Fibroblast of villous mesenchyme (primary cell): ENCODE measurements around the gene HNRNPA0. TPM values are rescaled to one million over a fixed set of nuclear protein-coding genes. Genes with fewer than 3 reads are reported as not detected.

ENCODE experiments used
- DNase-seq: peaks from one replicate; pipeline ENCODE4 v3.0.0-alpha.2; 2010; ENCODE audit warnings: low read depth
- H3K4me3 ChIP-seq: 2 replicates; pipeline ENCODE4 v1.5.1; 2011; ENCODE audit warnings: low read depth, mild to moderate bottlenecking, low read length
- CTCF ChIP-seq: IDR thresholded peaks from 2 replicates; pipeline ENCODE4 v1.5.1; 2012; ENCODE audit warnings: low read depth, mild to moderate bottlenecking, low read length; ENCODE audit not compliant: insufficient read depth
- total RNA-seq: library from RNA; depleted of rRNA; stranded (reverse); fragments of >200 nt; gene quantifications from 2 replicates; pipeline ENCODE4 v1.2.3, GENCODE V29; 2012

Gene HNRNPA0
- total RNA-seq, 1 donor, result 18.1 TPM

DNA sequence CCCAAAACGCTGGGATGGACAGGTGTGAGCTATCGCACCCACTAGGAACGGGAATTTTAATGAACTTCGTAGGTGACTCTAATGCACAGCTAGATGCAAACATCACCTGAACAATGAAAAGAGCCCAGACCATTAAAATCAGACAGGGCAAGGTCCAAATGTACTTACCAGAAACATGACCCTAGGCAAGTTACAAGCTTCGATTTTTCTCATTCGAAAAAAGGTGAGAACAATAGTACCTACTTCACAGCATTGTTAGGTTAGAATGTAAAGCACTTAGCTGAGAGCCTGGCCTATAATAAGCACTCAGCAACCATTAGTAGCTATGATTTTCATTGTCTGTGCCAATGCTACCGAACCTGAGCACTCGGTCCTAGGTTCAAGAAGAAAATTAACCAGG, 12.4 kb downstream of the HNRNPA0 start:
- no peak for TF ChIP-seq CTCF
- DNase-seq, result no peak
- H3K4me3 ChIP-seq, result no peak overlapping the region

GRCh38 chr5:137739737-137740136, 14.4 kb downstream of the HNRNPA0 start:
- no peak for TF ChIP-seq CTCF
- H3K4me3 ChIP-seq, result no peak overlapping the region
- DNase-seq, result no peak

DNA sequence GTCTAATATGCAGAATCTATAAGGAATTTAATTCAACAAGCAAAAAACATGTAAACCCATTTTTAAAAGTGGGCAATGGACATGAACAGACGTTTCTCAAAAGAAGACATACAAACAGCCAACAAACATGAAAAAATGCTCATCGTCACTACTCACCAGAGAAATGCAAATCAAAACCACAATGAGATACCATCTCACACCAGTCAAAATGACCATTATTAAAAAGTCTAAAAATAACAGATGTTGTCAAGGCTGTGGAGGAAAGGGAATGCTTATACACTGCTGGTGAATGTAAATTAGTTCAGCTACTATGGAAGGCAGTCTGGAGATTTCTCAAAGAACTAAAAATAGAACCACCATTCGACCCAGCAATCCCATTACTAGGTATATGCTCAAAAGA, 15.2 kb downstream of the HNRNPA0 start:
- DNase-seq, result peak; percentile 29
- TF ChIP-seq CTCF, result no peak
- H3K4me3 ChIP-seq, result no peak overlapping the region

DNA sequence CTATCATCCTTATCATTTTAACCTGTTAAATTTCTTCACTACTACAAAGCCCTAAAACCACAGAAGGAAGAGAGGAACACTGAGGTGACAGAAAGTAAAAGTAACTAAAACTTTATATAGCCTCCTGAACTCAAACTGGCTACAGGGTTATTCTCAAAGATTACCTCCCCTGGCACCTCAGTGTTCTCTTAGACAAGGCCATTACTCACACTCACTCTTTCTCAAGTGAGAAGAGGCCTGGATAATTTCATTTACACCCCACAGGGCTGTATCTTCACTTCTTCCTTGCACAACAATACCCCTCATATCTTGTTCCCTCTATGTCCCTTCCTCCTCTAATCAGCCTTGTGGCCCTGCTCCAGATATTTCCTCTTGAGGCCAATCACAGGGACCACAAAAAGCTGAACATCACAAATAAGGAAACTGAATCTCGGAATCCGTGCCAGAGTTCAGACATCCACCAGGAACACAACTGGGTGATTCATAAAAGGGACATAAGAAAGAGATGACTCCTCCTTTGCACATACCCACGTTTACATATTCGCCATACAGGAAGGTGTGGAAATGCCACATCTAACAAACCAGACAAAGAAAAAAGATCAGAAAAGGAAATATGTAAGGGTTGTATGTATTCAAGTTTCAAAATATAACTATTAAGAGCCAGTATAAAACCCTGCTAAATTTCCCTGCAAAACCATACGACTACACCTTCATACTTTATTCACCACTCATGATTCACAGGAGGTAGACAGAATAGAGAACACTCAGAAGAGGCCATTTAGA, 16.6 kb downstream of the HNRNPA0 start:
- peak; percentile 25 for DNase-seq
- TF ChIP-seq CTCF, result no peak
- no peak overlapping the region for H3K4me3 ChIP-seq

DNA sequence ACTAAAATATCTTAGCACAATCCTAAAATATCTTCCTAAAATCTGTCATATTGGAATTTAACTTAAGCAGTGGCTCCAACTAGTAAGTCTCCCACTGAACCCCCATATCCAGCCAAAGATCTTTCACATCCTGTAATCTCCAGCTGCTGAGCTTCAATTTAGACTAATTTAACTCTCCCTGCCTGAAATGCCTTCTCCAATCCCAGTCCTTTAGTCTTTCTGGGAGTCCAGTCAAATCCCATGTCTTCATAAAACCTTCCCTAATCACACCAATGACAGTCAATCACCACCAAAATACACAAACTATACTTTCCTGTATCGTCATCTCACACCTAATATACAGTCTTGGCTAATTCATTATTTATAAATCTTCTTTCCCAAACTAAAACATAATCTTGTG, 17.7 kb downstream of the HNRNPA0 start:
- no peak for DNase-seq
- no peak overlapping the region for H3K4me3 ChIP-seq
- no peak for TF ChIP-seq CTCF

GRCh38 chr5:137735555-137736284, 18.4 kb downstream of the HNRNPA0 start, which contains the start of gene KLHL3:
KLHL3 (minus strand) TSS chr5:137736089; CDS start chr5:137735646, 443 bp downstream.
- peak; percentile 25 for DNase-seq
- peak within 1 kb of the TSS; percentile 30 for H3K4me3 ChIP-seq
- no peak for TF ChIP-seq CTCF
